Nephron (organoid): ENCODE data around the gene RFX3.

Experiments used
- H3K27ac Mint-ChIP-seq, 3 experiments: 2 replicates each; pipeline ENCODE4 v1.8.0; 2020; ENCODE audit warnings: mixed read lengths in 3 of 3, mild to moderate bottlenecking in 2 of 3, moderate library complexity in 1 of 3
- H3K27me3 Mint-ChIP-seq: 2 replicates; pipeline ENCODE4 v1.8.0; 2021; ENCODE audit warnings: low read depth, mild to moderate bottlenecking, moderate library complexity, mixed read lengths
- H3K36me3 Mint-ChIP-seq: 2 replicates; pipeline ENCODE4 v1.8.0; 2020; ENCODE audit warnings: low read depth, mixed read lengths
- H3K4me1 Mint-ChIP-seq: 2 replicates; pipeline ENCODE4 v1.8.0; 2020; ENCODE audit warnings: mixed read lengths
- H3K4me3 Mint-ChIP-seq, 3 experiments: 2 replicates each; pipeline ENCODE4 v1.8.0; 2020; ENCODE audit warnings: mild to moderate bottlenecking in 3 of 3, mixed read lengths in 3 of 3, moderate library complexity in 2 of 3
- H3K9me3 Mint-ChIP-seq: 2 replicates; pipeline ENCODE4 v1.8.0; 2020; ENCODE audit warnings: mixed read lengths
- CTCF ChIP-seq, 3 experiments: fragments of 200-600 bp; sonication (generic); IDR thresholded peaks; one replicate each; pipeline ENCODE4 v1.5.0; 2021; ENCODE audit warnings: antibody characterized with exemption in 3 of 3; ENCODE audit not compliant: unreplicated experiment in 3 of 3

The RFX3 gene

GRCh38 chr9:3497857-3498256 lies 27.9 kb downstream of the RFX3 start:
- no peak overlapping the region for H3K4me3 Mint-ChIP-seq
- H3K27me3 Mint-ChIP-seq = peaks cover 3% of the 10 kb centered on the region
- H3K36me3 Mint-ChIP-seq = peaks cover 4% of the 10 kb centered on the region
- peak overlapping the region in 1 of 3 experiments; percentile 24 for H3K27ac Mint-ChIP-seq
- H3K4me1 Mint-ChIP-seq = peaks cover 30% of the 10 kb centered on the region
- no peak for TF ChIP-seq CTCF (IDR thresholded peaks at IDR 0.05; ENCODE audit: unreplicated experiment in 3 of 3)
- H3K9me3 Mint-ChIP-seq = no peaks in the 10 kb centered on the region

DNA sequence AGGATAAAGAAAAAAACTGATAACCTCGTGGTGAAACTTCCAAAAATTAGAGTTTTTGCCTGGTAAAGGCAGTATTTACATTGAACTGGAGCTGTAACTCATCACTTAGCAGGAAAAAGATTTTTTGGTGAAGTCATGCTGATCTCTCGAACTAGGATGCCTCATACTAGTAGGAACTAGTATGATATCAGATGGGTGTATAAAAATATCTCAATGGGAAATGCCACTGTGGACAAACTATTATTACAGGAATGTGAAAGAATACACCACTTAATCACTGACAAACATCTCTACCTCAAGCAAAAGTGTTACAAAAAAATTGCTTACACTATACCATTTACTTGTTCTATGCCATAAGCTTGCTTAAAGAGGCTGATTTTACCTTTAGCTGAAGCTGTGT lies 28.4 kb downstream of the RFX3 start:
- no peak overlapping the region for H3K27ac Mint-ChIP-seq
- peaks cover 4% of the 10 kb centered on the region for H3K36me3 Mint-ChIP-seq
- no peak for TF ChIP-seq CTCF (IDR thresholded peaks at IDR 0.05; ENCODE audit: unreplicated experiment in 3 of 3)
- peaks cover 3% of the 10 kb centered on the region for H3K27me3 Mint-ChIP-seq
- H3K9me3 Mint-ChIP-seq = no peaks in the 10 kb centered on the region
- H3K4me1 Mint-ChIP-seq = peaks cover 30% of the 10 kb centered on the region
- no peak overlapping the region for H3K4me3 Mint-ChIP-seq

- peaks cover 4% of the 10 kb centered on the region for H3K36me3 Mint-ChIP-seq
- H3K4me1 Mint-ChIP-seq = peaks cover 30% of the 10 kb centered on the region
Measured at GRCh38 chr9:3495855-3496254, 29.9 kb downstream of the RFX3 start.

DNA sequence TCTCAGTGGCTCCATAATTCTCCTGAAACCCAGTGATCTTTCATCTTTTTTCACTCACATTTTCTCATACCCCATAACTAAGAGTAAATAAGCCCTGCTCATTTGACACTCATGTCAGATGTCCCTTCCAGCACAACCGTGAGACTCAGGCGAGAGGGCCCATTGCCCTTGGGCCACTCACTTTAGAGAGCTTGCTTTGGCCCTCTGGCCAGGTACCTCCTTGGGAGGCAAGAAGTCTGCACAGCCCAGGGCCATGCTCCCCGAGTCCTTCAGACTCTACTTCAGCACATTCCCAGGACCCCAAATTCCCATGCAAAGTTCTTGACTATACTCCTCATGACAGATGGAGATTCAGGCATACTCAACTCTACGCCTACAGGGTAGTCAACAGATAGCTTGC lies 33.6 kb downstream of the RFX3 start:
- Mint-ChIP-seq H3K9me3 (no peaks in the 10 kb centered on the region), H3K27ac (no peak overlapping the region), H3K36me3 (peaks cover 8% of the 10 kb centered on the region), H3K4me3 (no peak overlapping the region), H3K27me3 (peaks cover 3% of the 10 kb centered on the region), H3K4me1 (peaks cover 13% of the 10 kb centered on the region)
- no peak for TF ChIP-seq CTCF (IDR thresholded peaks at IDR 0.05; ENCODE audit: unreplicated experiment in 3 of 3)

More at GRCh38 chr9:3495855-3496254, 29.9 kb downstream of the RFX3 start:
- H3K9me3 Mint-ChIP-seq = no peaks in the 10 kb centered on the region
- peaks cover 3% of the 10 kb centered on the region for H3K27me3 Mint-ChIP-seq
- no peak for TF ChIP-seq CTCF (IDR thresholded peaks at IDR 0.05; ENCODE audit: unreplicated experiment in 3 of 3)
- peak overlapping the region in 1 of 3 experiments; percentile 30 for H3K27ac Mint-ChIP-seq
- no peak overlapping the region for H3K4me3 Mint-ChIP-seq

- Mint-ChIP-seq H3K9me3 (no peaks in the 10 kb centered on the region), H3K36me3 (peaks cover 9% of the 10 kb centered on the region), H3K4me1 (peaks cover 12% of the 10 kb centered on the region), H3K27ac (no peak overlapping the region), H3K4me3 (no peak overlapping the region), H3K27me3 (peaks cover 3% of the 10 kb centered on the region)
- no peak for TF ChIP-seq CTCF (IDR thresholded peaks at IDR 0.05; ENCODE audit: unreplicated experiment in 3 of 3)
Measured at GRCh38 chr9:3491450-3491849, 34.4 kb downstream of the RFX3 start.

DNA sequence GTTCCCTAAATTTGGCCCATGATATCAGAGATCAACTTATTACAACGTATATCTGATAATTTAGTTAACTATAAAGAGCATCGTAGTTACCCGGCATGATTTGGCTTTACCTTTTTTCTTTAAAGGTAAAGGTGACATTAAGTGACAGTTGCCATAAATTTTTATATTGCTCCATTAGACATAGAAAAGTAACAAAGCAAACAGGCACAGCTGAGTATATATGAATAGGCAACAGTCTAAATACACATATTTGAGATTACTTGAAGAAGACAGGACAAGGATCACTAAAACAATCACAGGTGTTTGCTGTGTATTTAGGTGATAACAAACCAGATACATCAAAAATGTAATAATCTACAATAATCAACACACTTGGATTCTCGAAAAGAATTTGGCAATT lies 34.8 kb downstream of the RFX3 start:
- Mint-ChIP-seq H3K4me1 (peaks cover 7% of the 10 kb centered on the region), H3K27me3 (peaks cover 3% of the 10 kb centered on the region), H3K27ac (no peak overlapping the region), H3K36me3 (peaks cover 13% of the 10 kb centered on the region), H3K9me3 (no peaks in the 10 kb centered on the region), H3K4me3 (no peak overlapping the region)
- TF ChIP-seq CTCF (IDR thresholded peaks at IDR 0.05; ENCODE audit: unreplicated experiment in 3 of 3) = no peak
